Upper lobe of right lung (tissue), 1 donor: ENCODE data around the gene ANO10. TPM values are rescaled to one million over a fixed set of nuclear protein-coding genes. Genes with fewer than 3 reads are reported as not detected.
"Not testable (repeated sequence)": the region's sequence is repeated elsewhere in the genome, so short reads cannot be mapped to it uniquely, and the experiment has no call there.

Source experiments
- ATAC-seq: fragments of 200-7000 bp; cut with Tn5 transposase; one replicate; pipeline ENCODE4 v1.9.1; 2020; ENCODE audit warnings: mild to moderate bottlenecking, moderate library complexity
- DNase-seq: peaks from one replicate; pipeline ENCODE4 v3.0.0-alpha.2; 2020
- H3K27ac ChIP-seq: fragments of 200-600 bp; one replicate; pipeline ENCODE4 v1.8.0; 2022
- H3K27me3 ChIP-seq: fragments of 200-600 bp; one replicate; pipeline ENCODE4 v1.8.0; 2022; ENCODE audit warnings: mild to moderate bottlenecking
- H3K36me3 ChIP-seq: fragments of 200-600 bp; one replicate; pipeline ENCODE4 v1.8.0; 2022
- H3K4me1 ChIP-seq: fragments of 200-600 bp; one replicate; pipeline ENCODE4 v1.8.0; 2022
- H3K4me3 ChIP-seq: fragments of 200-600 bp; one replicate; pipeline ENCODE4 v1.8.0; 2022; ENCODE audit warnings: mild to moderate bottlenecking
- H3K9me3 ChIP-seq: fragments of 200-600 bp; one replicate; pipeline ENCODE4 v1.8.0; 2022
- CTCF ChIP-seq: fragments of 200-600 bp; IDR thresholded peaks from one replicate; pipeline ENCODE4 v1.8.0; 2022; ENCODE audit warnings: antibody characterized with exemption
- intact Hi-C: fragments of 100-400 bp; cut with DNase I; formaldehyde crosslinking; loops from one replicate; pipeline ENCODE4 v1.11.0; 2022
- long read RNA-seq: library from polyadenylated mRNA; unstranded; transcript quantifications from one replicate; pipeline ENCODE4 v2.0.0, GENCODE V29; 2021
- total RNA-seq: library from RNA; stranded (reverse); fragmentation: NEBNext Ultra II Directional; extraction: Animal tissue kit (Norgen Biotek cat#: 25700); gene quantifications from one replicate; pipeline ENCODE4 v1.2.1, GENCODE V29; 2021
- donor health status: DM: no; HTN: yes; CAD: no; lungs with severe emphysema.

Gene ANO10
- total RNA-seq, result 30.6 TPM
- long read RNA-seq, transcript ANO10-201 (13 exons, 3,212 nt), result major isoform, 42 of 56 reads
- long read RNA-seq, partial matches to known transcripts, result 5 of 56 reads
- long read RNA-seq, other reads (novel, unspliced or antisense), result 9 of 56 reads

DNA sequence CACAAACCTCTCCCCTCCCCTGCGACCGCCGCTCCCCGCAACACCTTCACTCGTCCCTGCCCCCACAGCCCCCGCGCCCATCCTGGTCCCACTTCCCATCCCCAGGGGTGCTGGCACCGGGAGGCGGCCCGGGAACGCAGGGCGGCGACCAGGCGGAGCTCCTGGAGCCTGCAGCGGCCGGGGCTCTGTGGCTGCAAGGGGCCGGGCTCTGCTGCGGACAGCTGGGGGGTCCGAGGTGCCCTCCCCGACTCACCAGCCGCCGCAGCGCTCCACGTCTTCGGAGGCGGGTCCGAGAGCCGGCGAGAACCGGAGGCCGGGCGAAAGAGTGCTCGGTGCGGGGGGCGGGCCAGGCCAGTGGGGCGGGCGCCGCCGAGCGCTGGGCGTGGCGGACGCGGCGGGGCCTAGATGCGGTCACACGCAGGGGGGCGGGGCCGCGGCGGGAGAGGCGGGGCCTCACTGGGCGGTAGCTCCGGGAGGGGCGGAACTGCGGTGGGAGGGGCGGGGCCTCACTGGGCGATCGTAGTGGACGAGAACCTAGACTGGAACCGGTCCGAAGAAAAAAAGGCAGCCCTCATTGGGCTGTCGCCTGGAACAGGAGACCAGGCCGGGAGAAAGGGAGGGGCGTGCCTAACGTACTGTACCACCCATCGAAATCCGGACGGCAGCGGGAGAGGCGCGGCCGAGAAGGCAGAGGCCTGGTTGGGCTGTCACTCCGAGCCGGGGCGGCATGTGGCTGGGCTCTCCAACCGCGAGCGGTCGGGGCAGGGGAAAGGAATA lies at the start of gene ANO10:
Gene ANO10, minus strand, starts transcription at position 356 of the 777 bp plus-strand sequence. CDS start 16,159 bp downstream, outside the sequence.
- Histone ChIP-seq H3K4me1 (peaks cover 14% of the 10 kb centered on the region), H3K4me3 (peak within 1 kb of the TSS; percentile 88), H3K27ac (peak within 1 kb of the TSS; percentile 72), H3K36me3 (no peaks in the 10 kb centered on the region), H3K9me3 (no peaks in the 10 kb centered on the region), H3K27me3 (no peaks in the 10 kb centered on the region)
- intact Hi-C loops, result no loop called here
- peak; percentile 100 for DNase-seq
- TF ChIP-seq CTCF, result no peak
- ATAC-seq, result peak; percentile 99

DNA sequence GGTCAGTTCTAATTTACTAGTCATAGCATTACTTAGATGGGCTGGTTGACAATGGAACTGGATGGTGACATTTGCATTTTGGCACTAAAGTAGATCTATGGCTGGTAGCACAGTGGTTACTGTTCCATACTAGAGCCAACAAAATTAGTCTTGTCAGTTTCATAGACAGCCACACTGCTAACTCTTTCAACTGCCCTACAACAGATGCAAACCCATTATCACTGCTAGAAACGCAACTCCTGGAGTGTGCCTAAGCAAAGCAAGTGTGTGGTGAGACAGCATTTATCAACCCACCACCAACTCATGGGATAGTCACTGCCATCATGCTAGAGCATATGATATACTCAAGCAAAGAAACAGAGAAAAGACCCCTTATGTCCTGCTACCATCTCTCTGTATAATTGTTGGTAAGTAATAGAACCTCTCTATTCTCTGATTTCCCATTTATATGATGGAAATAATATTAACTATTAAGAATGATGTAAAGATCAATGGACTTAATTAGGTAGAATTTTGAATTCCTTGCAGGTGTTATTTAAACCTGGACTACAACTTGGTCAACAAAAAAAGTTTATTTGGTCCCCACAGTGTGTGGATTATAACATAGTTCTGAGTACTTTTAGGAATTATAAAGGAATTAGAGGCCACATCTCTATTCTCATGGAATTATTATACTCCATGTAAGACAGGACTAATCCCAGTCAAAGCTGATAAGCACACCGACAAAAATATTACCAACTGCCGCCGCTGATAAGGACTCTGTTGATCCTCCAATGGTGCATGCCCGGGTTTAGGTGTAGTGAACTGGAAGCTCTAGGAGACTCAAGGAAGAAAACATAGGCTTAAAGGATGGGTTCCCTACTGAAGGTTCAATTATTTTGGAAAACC lies 49.1 kb upstream of the ANO10 start:
- no peak for TF ChIP-seq CTCF
- ATAC-seq, result no peak
- H3K4me1 ChIP-seq, result no peaks in the 10 kb centered on the region
- DNase-seq, result no peak
- no peaks in the 10 kb centered on the region for H3K9me3 ChIP-seq
- no peaks in the 10 kb centered on the region for H3K36me3 ChIP-seq
- H3K4me3 ChIP-seq, result no peak overlapping the region
- intact Hi-C loops, result no loop called here
- H3K27me3 ChIP-seq, result no peaks in the 10 kb centered on the region
- no peak overlapping the region for H3K27ac ChIP-seq

DNA sequence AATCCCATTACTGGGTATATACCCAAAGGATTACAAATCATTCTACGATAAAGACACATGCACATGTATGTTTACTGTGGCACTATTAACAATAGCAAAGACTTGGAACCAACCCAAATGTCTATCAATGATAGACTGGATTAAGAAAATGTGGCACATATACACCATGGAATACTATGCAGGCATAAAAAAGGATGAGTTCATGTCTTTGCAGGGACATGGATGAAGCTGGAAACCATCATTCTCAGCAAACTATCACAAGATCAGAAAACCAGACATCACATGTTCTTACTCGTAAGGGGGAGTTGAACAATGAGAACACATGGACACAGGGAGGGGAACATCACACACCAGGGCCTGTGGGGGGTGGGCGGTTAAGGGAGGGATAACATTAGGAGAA lies 43.2 kb upstream of the ANO10 start:
- intact Hi-C loops, H3K27ac ChIP-seq, H3K36me3 ChIP-seq: not testable (repeated sequence)

GRCh38 chr3:43661376-43661775 lies 39.6 kb upstream of the ANO10 start:
- H3K27me3 ChIP-seq, H3K4me3 ChIP-seq, H3K4me1 ChIP-seq, H3K36me3 ChIP-seq, ATAC-seq, DNase-seq, intact Hi-C loops, H3K27ac ChIP-seq, H3K9me3 ChIP-seq: not testable (repeated sequence)

More for the DNA sequence above, 43.2 kb upstream of the ANO10 start:
- not testable (repeated sequence) for ATAC-seq, H3K4me3 ChIP-seq, H3K4me1 ChIP-seq, H3K27me3 ChIP-seq, H3K9me3 ChIP-seq, DNase-seq

DNA sequence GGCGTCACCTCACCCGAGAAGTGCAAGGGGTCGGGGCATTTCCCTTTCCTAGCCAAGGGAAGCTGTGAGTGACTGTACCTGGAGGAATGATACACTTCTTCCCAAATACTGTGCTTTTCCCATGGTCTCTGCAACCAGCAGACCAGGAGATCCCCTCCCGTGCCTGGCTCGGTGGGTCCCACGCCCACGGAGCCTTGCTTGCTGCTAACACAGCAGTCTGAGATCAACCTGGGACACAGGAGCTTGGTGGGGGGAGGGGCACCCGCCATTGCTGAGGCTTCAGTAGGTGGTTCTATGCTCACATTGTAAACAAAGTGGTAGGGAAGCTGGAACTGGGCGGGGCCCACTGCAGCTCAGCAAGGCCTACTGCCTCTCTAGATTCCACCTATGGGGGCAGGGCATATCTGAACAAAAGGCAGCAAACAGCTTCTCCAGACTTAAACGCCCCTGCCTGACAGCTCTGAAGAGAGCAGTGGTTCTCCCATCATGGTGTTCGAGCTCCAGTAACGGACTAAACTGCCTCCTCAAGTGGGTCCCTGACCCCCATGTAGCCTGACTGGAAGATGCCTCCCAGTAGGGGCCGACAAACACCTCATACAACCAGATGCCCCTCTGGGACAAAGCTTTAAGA lies 37.6 kb upstream of the ANO10 start:
- no peaks in the 10 kb centered on the region for H3K27me3 ChIP-seq
- H3K27ac ChIP-seq, result no peak overlapping the region
- intact Hi-C loops, result no loop called here
- H3K9me3 ChIP-seq, result no peaks in the 10 kb centered on the region
- no peaks in the 10 kb centered on the region for H3K36me3 ChIP-seq
- no peaks in the 10 kb centered on the region for H3K4me1 ChIP-seq
- ATAC-seq (no peak), DNase-seq (no peak)
- no peak overlapping the region for H3K4me3 ChIP-seq
- no peak for TF ChIP-seq CTCF

- H3K4me1 ChIP-seq, H3K4me3 ChIP-seq, ATAC-seq, H3K9me3 ChIP-seq, H3K27me3 ChIP-seq, H3K27ac ChIP-seq, H3K36me3 ChIP-seq, intact Hi-C loops: not testable (repeated sequence)
- peak; percentile 47 for DNase-seq
Measured at GRCh38 chr3:43656390-43656789, 34.6 kb upstream of the ANO10 start.
